22Rv1 (cell line): ENCODE measurements around the gene MIB2.

Source experiments
- ZFX ChIP-seq: fragments of 450-650 bp; IDR thresholded peaks from 2 replicates; pipeline ENCODE4 v1.6.1; 2017; ENCODE audit warnings: antibody characterized with exemption, borderline replicate concordance
- TF ChIP-seq, protein P1 (sequence below): fragments of 450-650 bp; IDR thresholded peaks from 2 replicates; pipeline ENCODE4 v1.5.1; 2017; ENCODE audit warnings: mild to moderate bottlenecking

DNA sequence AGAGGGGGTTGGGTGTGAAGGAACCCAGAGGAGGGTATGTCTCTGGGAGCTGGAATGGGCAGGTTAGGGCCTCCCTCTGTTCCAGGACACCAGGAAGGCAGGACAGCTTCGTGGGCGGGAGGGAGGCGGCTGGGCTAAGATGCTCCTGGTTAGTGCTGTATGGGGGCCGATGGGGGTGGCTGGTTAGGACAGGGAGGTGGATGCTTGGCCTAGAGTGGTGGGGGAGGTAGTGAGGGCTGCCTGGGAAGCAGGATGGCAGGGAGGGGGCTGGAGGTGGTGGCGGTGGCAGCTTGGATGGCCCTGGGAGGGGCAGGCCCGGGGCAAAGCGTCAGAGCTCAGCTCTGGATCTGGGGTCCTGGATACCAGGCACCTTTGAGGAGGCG is 10.5 kb downstream of the MIB2 start:
- TF ChIP-seq, protein P1, sequence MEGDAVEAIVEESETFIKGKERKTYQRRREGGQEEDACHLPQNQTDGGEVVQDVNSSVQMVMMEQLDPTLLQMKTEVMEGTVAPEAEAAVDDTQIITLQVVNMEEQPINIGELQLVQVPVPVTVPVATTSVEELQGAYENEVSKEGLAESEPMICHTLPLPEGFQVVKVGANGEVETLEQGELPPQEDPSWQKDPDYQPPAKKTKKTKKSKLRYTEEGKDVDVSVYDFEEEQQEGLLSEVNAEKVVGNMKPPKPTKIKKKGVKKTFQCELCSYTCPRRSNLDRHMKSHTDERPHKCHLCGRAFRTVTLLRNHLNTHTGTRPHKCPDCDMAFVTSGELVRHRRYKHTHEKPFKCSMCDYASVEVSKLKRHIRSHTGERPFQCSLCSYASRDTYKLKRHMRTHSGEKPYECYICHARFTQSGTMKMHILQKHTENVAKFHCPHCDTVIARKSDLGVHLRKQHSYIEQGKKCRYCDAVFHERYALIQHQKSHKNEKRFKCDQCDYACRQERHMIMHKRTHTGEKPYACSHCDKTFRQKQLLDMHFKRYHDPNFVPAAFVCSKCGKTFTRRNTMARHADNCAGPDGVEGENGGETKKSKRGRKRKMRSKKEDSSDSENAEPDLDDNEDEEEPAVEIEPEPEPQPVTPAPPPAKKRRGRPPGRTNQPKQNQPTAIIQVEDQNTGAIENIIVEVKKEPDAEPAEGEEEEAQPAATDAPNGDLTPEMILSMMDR = no peak
- no peak for TF ChIP-seq ZFX
